OCI-LY3 (cell line): ENCODE measurements around the gene CEP68.

Experiments
- CTCF ChIP-seq: fragments of 200-600, 300-600 bp; sonication (generic); IDR thresholded peaks from 2 replicates; pipeline ENCODE4 v1.5.1; 2014; ENCODE audit warnings: antibody characterized with exemption, low read length, low read depth
- EZH2phosphoT487 ChIP-seq: fragments of 200-600 bp; shearing (Covaris generic); IDR thresholded peaks from 2 replicates; pipeline ENCODE4 v1.6.1; 2018; ENCODE audit warnings: antibody characterized with exemption, mixed run types, low read depth

- TF ChIP-seq CTCF (no peak), EZH2phosphoT487 (no peak)
Measured at GRCh38 chr2:65062843-65063825, 6.9 kb downstream of the CEP68 start.
